ENCODE results near the gene GH1. TPM values are rescaled to one million over a fixed set of nuclear protein-coding genes. Genes with fewer than 3 reads are reported as not detected.

The GH1 gene
- total RNA-seq, 1 donor from 2014 or later: not detected

DNA sequence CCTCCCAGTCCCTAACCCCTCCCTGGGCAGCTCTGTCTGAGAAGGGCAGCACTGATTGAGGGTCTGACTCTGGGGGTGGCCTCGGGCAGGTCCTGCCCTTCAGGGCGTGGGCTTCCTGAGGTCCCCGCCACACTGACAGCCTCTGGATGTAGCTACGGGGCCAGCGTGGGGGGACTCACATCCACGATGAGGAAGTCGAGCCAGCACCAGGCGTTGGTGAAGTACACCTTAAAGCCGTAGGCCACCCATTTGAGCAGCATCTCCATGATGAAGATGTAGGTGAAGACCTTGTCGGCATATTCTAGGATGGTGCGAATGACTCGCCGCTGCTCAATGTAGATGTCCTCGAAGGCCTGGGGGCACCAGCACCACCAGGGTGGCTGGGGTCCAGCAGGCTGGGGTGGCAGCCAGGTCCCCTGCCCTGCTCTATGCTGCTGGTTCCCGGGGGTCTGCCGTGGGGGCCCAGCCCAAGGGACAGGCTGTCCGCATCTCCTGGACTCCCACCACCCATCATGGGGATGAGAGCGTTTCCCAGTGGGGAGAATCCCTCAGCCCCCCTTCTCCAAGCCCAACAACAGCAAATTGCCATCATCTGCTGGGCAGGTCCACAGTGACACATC is 29.2 kb upstream of the GH1 start:
- no peaks in the 10 kb centered on the region for H3K9me3 Mint-ChIP-seq (ENCODE audit: low read depth)
- DNase-seq (ENCODE audit: low spot score, unreplicated experiment): no peak
- H3K27me3 Mint-ChIP-seq: peaks cover 8% of the 10 kb centered on the region
- TF ChIP-seq, protein P1, sequence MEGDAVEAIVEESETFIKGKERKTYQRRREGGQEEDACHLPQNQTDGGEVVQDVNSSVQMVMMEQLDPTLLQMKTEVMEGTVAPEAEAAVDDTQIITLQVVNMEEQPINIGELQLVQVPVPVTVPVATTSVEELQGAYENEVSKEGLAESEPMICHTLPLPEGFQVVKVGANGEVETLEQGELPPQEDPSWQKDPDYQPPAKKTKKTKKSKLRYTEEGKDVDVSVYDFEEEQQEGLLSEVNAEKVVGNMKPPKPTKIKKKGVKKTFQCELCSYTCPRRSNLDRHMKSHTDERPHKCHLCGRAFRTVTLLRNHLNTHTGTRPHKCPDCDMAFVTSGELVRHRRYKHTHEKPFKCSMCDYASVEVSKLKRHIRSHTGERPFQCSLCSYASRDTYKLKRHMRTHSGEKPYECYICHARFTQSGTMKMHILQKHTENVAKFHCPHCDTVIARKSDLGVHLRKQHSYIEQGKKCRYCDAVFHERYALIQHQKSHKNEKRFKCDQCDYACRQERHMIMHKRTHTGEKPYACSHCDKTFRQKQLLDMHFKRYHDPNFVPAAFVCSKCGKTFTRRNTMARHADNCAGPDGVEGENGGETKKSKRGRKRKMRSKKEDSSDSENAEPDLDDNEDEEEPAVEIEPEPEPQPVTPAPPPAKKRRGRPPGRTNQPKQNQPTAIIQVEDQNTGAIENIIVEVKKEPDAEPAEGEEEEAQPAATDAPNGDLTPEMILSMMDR (IDR thresholded peaks at IDR 0.05; ENCODE audit: unreplicated experiment): no peak
- no peak overlapping the region for H3K27ac Mint-ChIP-seq
- no peaks in the 10 kb centered on the region for H3K4me1 Mint-ChIP-seq (ENCODE audit: low read depth)
- H3K4me3 Mint-ChIP-seq (ENCODE audit: low read depth): no peak overlapping the region
- no peaks in the 10 kb centered on the region for H3K36me3 Mint-ChIP-seq (ENCODE audit: insufficient read depth)

DNA sequence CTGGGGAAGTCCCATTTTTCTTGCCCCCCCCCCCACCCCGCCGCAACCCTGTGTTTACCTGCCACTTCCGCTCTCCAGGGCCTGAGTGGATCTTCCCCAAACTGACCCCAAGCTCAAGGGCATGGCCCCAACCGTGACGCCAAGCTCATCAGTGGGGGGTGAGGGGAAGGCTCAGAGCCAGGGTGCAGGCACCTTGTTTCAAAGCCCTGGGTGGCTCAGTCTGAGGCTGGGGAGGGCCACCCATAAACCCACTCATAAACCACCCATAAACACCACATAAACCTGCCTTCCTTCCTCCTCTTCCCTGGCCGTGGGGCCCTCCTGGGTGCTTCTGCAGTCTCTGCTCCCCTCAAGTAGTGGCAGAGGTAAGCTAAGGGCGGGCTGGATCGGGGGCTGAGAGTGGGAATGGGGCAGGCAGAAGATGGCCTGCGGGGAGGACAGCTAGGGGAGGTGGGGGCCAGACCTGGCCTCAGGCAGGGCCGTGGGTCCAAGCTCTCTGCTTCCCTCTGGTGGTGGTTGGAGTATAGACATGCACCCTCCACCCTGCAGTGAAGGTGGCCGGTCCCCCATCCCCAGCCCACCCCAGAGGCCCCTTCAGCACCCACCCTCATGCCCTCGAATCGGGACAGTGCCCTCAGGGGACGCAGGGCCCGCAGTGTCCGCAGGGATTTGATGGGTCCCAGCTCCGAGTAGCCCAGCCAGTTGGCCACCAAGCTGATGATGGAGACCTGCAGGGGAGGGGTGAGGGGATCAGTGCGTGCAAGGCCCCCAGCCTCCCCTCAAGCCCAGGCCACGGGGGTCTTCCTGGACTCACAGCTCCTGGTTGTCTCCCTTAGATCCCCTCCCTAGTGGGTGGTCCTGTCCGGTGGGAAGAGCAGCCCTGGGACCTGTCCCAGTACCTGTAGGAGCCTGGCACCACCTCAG is 28.1 kb upstream of the GH1 start:
- Mint-ChIP-seq H3K36me3 (ENCODE audit: insufficient read depth) (no peaks in the 10 kb centered on the region), H3K27me3 (peaks cover 3% of the 10 kb centered on the region), H3K27ac (no peak overlapping the region), H3K4me1 (ENCODE audit: low read depth) (no peaks in the 10 kb centered on the region), H3K4me3 (ENCODE audit: low read depth) (no peak overlapping the region), H3K9me3 (ENCODE audit: low read depth) (no peaks in the 10 kb centered on the region)
- TF ChIP-seq, protein P1 (IDR thresholded peaks at IDR 0.05; ENCODE audit: unreplicated experiment): peak; percentile 84
- DNase-seq (ENCODE audit: low spot score, unreplicated experiment): peak; percentile 43

DNA sequence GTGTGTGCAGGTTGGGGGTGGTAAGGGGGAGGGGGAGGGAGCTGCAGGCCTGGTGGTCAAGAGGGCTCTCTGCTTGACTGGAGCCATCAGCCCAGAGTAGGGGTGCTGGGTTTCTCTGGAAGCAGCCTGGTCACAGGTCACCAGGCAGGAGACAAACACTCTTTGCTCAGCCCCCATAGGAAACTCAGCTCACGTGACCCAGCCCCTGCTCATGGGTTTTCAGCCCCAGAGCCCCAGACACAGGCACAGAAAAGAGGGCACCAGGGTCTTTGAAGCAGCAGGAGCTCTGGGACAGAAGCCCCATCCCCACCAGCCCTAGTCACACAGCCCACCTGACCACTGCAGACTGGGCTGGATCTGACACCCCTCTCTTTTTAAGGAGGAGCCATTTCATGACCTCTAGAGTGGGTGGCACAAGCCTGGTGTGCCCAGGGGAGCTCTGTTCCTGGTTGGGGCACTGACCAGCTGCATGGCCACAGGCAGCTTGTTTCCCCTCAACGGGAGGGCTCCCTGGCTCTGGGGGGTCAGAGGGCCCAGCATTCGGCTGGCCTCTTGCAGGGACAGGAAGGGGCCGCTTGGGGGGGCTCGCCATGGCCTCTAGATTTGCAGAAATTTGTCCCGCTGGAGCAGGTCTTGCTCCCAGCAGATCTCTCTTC is 27.3 kb upstream of the GH1 start:
- Mint-ChIP-seq H3K36me3 (ENCODE audit: insufficient read depth) (no peaks in the 10 kb centered on the region), H3K4me1 (ENCODE audit: low read depth) (no peaks in the 10 kb centered on the region), H3K9me3 (ENCODE audit: low read depth) (no peaks in the 10 kb centered on the region), H3K27me3 (peaks cover under 1% of the 10 kb centered on the region), H3K4me3 (ENCODE audit: low read depth) (no peak overlapping the region), H3K27ac (no peak overlapping the region)
- no peak for DNase-seq (ENCODE audit: low spot score, unreplicated experiment)
- TF ChIP-seq, protein P1 (IDR thresholded peaks at IDR 0.05; ENCODE audit: unreplicated experiment): no peak

DNA sequence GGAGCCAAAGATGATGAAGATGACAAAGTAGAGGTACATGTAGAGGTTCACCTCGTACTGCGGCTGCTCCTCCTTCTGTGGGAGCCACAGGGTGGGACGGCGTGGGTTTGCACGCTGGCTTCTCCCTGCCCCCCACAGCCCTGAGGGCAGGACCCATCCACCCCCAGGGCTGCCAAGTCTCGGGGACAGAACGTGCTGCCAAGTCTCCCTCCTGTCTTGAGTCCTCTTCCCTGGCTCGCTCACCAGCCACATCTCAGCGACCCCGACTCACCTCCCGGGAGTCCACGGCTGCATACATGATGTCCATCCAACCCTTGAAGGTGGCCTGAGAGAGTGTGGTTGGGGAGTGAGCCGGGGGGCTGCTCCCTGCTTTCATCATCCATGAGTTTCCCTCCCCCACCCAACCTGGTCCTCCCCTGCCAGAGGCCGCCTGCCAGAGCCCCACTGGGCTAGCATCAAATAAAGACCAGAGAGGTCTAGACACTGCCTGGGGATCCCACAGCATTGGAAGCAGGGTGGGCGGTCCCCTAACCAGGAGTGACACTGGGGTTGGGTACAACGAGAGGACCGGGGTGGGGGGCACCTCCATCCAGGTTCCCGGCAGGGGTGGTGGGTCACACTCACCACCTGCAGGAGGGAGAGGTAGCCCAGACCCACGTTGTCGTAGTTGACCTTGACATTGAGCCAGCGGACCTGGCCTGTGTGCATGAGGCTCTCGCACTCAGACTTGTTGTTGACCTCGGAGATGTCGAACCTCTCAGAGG is 26.3 kb upstream of the GH1 start:
- H3K4me1 Mint-ChIP-seq (ENCODE audit: low read depth): no peaks in the 10 kb centered on the region
- no peaks in the 10 kb centered on the region for H3K9me3 Mint-ChIP-seq (ENCODE audit: low read depth)
- TF ChIP-seq, protein P1 (IDR thresholded peaks at IDR 0.05; ENCODE audit: unreplicated experiment): no peak
- no peak overlapping the region for H3K4me3 Mint-ChIP-seq (ENCODE audit: low read depth)
- no peak for DNase-seq (ENCODE audit: low spot score, unreplicated experiment)
- H3K36me3 Mint-ChIP-seq (ENCODE audit: insufficient read depth): no peaks in the 10 kb centered on the region
- H3K27ac Mint-ChIP-seq: no peak overlapping the region
- H3K27me3 Mint-ChIP-seq: no peaks in the 10 kb centered on the region

DNA sequence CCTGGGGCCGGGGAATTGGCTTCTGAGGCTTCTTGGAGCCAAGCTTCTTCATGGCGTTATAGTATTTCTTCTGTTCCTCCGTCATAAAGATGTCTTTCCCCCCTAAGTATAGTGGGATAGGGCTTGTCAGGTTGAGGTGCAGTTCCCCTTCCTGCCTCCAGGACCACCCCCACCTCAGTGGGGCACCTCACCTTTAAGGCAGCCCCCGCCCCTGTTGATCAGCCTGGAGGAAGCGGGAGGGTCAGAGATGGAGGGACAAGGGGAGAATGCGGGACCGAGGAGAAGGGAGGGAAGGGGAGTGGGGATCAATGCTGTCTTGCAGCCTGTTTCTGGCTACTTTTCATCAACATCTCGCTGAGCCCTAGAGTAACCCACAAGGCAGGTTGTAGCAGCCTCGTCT is 25.1 kb upstream of the GH1 start:
- no peak overlapping the region for H3K27ac Mint-ChIP-seq
- no peak for DNase-seq (ENCODE audit: low spot score, unreplicated experiment)
- no peaks in the 10 kb centered on the region for H3K4me1 Mint-ChIP-seq (ENCODE audit: low read depth)
- no peak overlapping the region for H3K4me3 Mint-ChIP-seq (ENCODE audit: low read depth)
- no peaks in the 10 kb centered on the region for H3K36me3 Mint-ChIP-seq (ENCODE audit: insufficient read depth)
- H3K9me3 Mint-ChIP-seq (ENCODE audit: low read depth): no peaks in the 10 kb centered on the region
- TF ChIP-seq, protein P1 (IDR thresholded peaks at IDR 0.05; ENCODE audit: unreplicated experiment): peak; percentile 32
- no peaks in the 10 kb centered on the region for H3K27me3 Mint-ChIP-seq
